Right lobe of liver (tissue), 4 donors: ENCODE data around the gene ZNF467.

Experiments
- POLR2A ChIP-seq: fragments of 450-650 bp; IDR thresholded peaks from one replicate; pipeline ENCODE4 v1.6.1; 2017; ENCODE audit warnings: antibody characterized with exemption, mild to moderate bottlenecking
- TF ChIP-seq, protein P1 (sequence below), 4 donors: fragments of 200-600 bp in 3 of 4; fragments of 450-650 bp in 1 of 4; IDR thresholded peaks; one replicate each; pipeline versions ENCODE4 v1.5.1 to v1.8.0; 2016 to 2022; ENCODE audit warnings: antibody characterized with exemption in 4 of 4, mild to moderate bottlenecking in 2 of 4
- donor health status: DM: no; HTN: no; CAD: no.
- donor health status: DM: no; HTN: no; CAD: no.
- donor health status: DM: no; HTN: yes; CAD: no.

DNA sequence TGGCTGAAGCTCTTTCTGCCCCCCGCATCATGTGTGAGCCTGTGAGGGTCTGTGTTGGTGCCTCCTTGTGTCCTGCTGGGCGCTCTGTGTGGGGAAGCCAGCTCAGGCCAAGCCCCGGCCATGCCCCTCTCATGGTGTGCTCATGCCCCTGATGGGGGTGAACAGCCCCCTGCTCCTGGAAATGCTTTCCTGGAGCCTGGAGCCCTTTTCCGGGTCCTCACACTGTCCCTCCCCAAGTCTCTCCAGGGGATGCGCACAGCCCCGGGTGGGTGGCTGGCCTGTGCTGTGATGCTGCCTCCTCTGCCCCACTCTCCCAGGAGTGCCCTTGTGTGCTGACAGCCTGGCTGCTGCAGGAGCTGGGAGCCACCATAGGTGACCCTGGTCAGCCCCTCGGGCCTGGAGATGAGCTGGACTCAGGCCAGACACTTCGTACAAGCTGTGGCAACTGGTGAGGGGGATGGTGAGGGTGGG lies 43.9 kb upstream of the ZNF467 start:
- TF ChIP-seq, protein P1, sequence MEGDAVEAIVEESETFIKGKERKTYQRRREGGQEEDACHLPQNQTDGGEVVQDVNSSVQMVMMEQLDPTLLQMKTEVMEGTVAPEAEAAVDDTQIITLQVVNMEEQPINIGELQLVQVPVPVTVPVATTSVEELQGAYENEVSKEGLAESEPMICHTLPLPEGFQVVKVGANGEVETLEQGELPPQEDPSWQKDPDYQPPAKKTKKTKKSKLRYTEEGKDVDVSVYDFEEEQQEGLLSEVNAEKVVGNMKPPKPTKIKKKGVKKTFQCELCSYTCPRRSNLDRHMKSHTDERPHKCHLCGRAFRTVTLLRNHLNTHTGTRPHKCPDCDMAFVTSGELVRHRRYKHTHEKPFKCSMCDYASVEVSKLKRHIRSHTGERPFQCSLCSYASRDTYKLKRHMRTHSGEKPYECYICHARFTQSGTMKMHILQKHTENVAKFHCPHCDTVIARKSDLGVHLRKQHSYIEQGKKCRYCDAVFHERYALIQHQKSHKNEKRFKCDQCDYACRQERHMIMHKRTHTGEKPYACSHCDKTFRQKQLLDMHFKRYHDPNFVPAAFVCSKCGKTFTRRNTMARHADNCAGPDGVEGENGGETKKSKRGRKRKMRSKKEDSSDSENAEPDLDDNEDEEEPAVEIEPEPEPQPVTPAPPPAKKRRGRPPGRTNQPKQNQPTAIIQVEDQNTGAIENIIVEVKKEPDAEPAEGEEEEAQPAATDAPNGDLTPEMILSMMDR (IDR thresholded peaks at IDR 0.05): no peak
- no peak for TF ChIP-seq POLR2A
